ENCODE data around the gene TIE1.

TIE1 gene

GRCh38 chr1:43367026-43367903 lies 66.5 kb downstream of the TIE1 start:
- TF ChIP-seq SIN3A (IDR thresholded peaks at IDR 0.05; ENCODE audit: borderline replicate concordance, insufficient read depth, low read length) (no peak), POLR2AphosphoS5 (IDR thresholded peaks at IDR 0.05; ENCODE audit: low read depth, low read length) (no peak), FOXP2 (optimal IDR thresholded peaks at IDR 0.05; ENCODE audit: borderline replicate concordance, extremely low read depth, extremely low read length, insufficient read depth) (no peak), TAF1 (IDR thresholded peaks at IDR 0.05; ENCODE audit: borderline replicate concordance, insufficient read depth, low read length) (no peak)
- TF ChIP-seq, protein P1, sequence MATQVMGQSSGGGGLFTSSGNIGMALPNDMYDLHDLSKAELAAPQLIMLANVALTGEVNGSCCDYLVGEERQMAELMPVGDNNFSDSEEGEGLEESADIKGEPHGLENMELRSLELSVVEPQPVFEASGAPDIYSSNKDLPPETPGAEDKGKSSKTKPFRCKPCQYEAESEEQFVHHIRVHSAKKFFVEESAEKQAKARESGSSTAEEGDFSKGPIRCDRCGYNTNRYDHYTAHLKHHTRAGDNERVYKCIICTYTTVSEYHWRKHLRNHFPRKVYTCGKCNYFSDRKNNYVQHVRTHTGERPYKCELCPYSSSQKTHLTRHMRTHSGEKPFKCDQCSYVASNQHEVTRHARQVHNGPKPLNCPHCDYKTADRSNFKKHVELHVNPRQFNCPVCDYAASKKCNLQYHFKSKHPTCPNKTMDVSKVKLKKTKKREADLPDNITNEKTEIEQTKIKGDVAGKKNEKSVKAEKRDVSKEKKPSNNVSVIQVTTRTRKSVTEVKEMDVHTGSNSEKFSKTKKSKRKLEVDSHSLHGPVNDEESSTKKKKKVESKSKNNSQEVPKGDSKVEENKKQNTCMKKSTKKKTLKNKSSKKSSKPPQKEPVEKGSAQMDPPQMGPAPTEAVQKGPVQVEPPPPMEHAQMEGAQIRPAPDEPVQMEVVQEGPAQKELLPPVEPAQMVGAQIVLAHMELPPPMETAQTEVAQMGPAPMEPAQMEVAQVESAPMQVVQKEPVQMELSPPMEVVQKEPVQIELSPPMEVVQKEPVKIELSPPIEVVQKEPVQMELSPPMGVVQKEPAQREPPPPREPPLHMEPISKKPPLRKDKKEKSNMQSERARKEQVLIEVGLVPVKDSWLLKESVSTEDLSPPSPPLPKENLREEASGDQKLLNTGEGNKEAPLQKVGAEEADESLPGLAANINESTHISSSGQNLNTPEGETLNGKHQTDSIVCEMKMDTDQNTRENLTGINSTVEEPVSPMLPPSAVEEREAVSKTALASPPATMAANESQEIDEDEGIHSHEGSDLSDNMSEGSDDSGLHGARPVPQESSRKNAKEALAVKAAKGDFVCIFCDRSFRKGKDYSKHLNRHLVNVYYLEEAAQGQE (IDR thresholded peaks at IDR 0.05; ENCODE audit: insufficient read depth in 1 of 2, low read depth in 2 of 2, low read length in 2 of 2): no peak

GRCh38 chr1:43367904-43368645 lies 67.3 kb downstream of the TIE1 start, which contains the start of gene ELOVL1:
TSS of gene ELOVL1 (minus strand) at chr1:43368011. CDS start at chr1:43365609, 2,402 bp downstream.
- TF ChIP-seq POLR2AphosphoS5 (IDR thresholded peaks at IDR 0.05; ENCODE audit: low read depth, low read length): peak; percentile 96
- TF ChIP-seq FOXP2 (optimal IDR thresholded peaks at IDR 0.05; ENCODE audit: borderline replicate concordance, extremely low read depth, extremely low read length, insufficient read depth): peak; percentile 17
- TF ChIP-seq SIN3A (IDR thresholded peaks at IDR 0.05; ENCODE audit: borderline replicate concordance, insufficient read depth, low read length): peak; percentile 39; the same call in 1 of the 2 replicates
- peak; percentile 78 for TF ChIP-seq TAF1 (IDR thresholded peaks at IDR 0.05; ENCODE audit: borderline replicate concordance, insufficient read depth, low read length)
- TF ChIP-seq, protein P1 (IDR thresholded peaks at IDR 0.05; ENCODE audit: insufficient read depth in 1 of 2, low read depth in 2 of 2, low read length in 2 of 2): 0 out of 4 replicates have a peak, but pooled peaks have one; percentile 10 to 44

- TF ChIP-seq FOXP2 (optimal IDR thresholded peaks at IDR 0.05; ENCODE audit: borderline replicate concordance, extremely low read depth, extremely low read length, insufficient read depth) (no peak), POLR2AphosphoS5 (IDR thresholded peaks at IDR 0.05; ENCODE audit: low read depth, low read length) (no peak), SIN3A (IDR thresholded peaks at IDR 0.05; ENCODE audit: borderline replicate concordance, insufficient read depth, low read length) (no peak), TAF1 (IDR thresholded peaks at IDR 0.05; ENCODE audit: borderline replicate concordance, insufficient read depth, low read length) (no peak)
- TF ChIP-seq, protein P1 (IDR thresholded peaks at IDR 0.05; ENCODE audit: insufficient read depth in 1 of 2, low read depth in 2 of 2, low read length in 2 of 2): no peak
These were observed 67.9 kb downstream of the TIE1 start for GRCh38 chr1:43368646-43369020.

GRCh38 chr1:43370564-43370963 lies 69.8 kb downstream of the TIE1 start:
- TF ChIP-seq, protein P1 (IDR thresholded peaks at IDR 0.05; ENCODE audit: insufficient read depth in 1 of 2, low read depth in 2 of 2, low read length in 2 of 2): no peak
- TF ChIP-seq POLR2AphosphoS5 (IDR thresholded peaks at IDR 0.05; ENCODE audit: low read depth, low read length): no peak
- TF ChIP-seq FOXP2 (optimal IDR thresholded peaks at IDR 0.05; ENCODE audit: borderline replicate concordance, extremely low read depth, extremely low read length, insufficient read depth): no peak
- no peak for TF ChIP-seq TAF1 (IDR thresholded peaks at IDR 0.05; ENCODE audit: borderline replicate concordance, insufficient read depth, low read length)
- no peak for TF ChIP-seq SIN3A (IDR thresholded peaks at IDR 0.05; ENCODE audit: borderline replicate concordance, insufficient read depth, low read length)

Measured in PFSK-1 (cell line).